Spleen (tissue), 11 donors: ENCODE results near the gene DSE. TPM values are rescaled to one million over a fixed set of nuclear protein-coding genes. Genes with fewer than 3 reads are reported as not detected.

Experiments
- DNase-seq: peaks from one replicate; pipeline ENCODE4 v3.0.0-alpha.2; 2020
- H3K27ac ChIP-seq, 8 donors: fragments of 200-600 bp; sonication (generic) in 7 of 8; 1 replicate in 4 of 8; 2 replicates in 4 of 8; pipeline versions ENCODE4 v1.5.0 to v1.8.0; 2016 to 2021; ENCODE audit warnings: inconsistent platforms in 4 of 8, mild to moderate bottlenecking in 4 of 8, moderate library complexity in 1 of 8
- H3K27me3 ChIP-seq, 7 donors: fragments of 200-600 bp; sonication (generic) in 6 of 7; replicated peaks in 1 of 7; 1 replicate in 4 of 7; 2 replicates in 3 of 7; pipeline versions ENCODE4 v1.5.0 to v1.8.0; 2016 to 2021; ENCODE audit warnings: inconsistent platforms in 3 of 7, mild to moderate bottlenecking in 1 of 7
- H3K36me3 ChIP-seq, 6 donors: fragments of 200-600 bp; sonication (generic) in 5 of 6; 1 replicate in 4 of 6; 2 replicates in 2 of 6; pipeline versions ENCODE4 v1.5.0 to v1.8.0; 2016 to 2021; ENCODE audit warnings: inconsistent platforms in 2 of 6
- H3K4me1 ChIP-seq, 6 donors: fragments of 200-600 bp; sonication (generic) in 5 of 6; 1 replicate in 3 of 6; 2 replicates in 3 of 6; pipeline versions ENCODE4 v1.5.0 to v1.8.0; 2016 to 2021; ENCODE audit warnings: inconsistent platforms in 3 of 6
- H3K4me3 ChIP-seq, 8 donors: fragments of 200-600 bp; sonication (generic) in 7 of 8; 1 replicate in 4 of 8; 2 replicates in 4 of 8; pipeline versions ENCODE4 v1.5.0 to v1.8.0; 2016 to 2021; ENCODE audit warnings: inconsistent platforms in 4 of 8, mild to moderate bottlenecking in 4 of 8, moderate library complexity in 2 of 8
- H3K9me3 ChIP-seq, 8 donors: fragments of 200-600 bp; sonication (generic) in 7 of 8; 1 replicate in 4 of 8; 2 replicates in 4 of 8; pipeline versions ENCODE4 v1.5.0 to v1.8.0; 2016 to 2021; ENCODE audit warnings: inconsistent platforms in 4 of 8
- POLR2A ChIP-seq, 3 donors: fragments of 450-650 bp; IDR thresholded peaks; one replicate each; pipeline ENCODE4 v1.5.1; 2017; ENCODE audit warnings: antibody characterized with exemption in 3 of 3, mild to moderate bottlenecking in 1 of 3
- POLR2AphosphoS5 ChIP-seq, 3 donors: sonication (generic); formaldehyde crosslinking; IDR thresholded peaks; one replicate each; pipeline ENCODE4 v1.5.1; 2017; ENCODE audit warnings: antibody characterized with exemption in 3 of 3
- WGBS, 5 donors: extraction: QIAGEN DNeasy Blood & Tissue Kit in 3 of 5; methylation state at CpG; one replicate each; pipeline versions ENCODE4 v1.1.5 to v1.1.7; 2013 to 2018; 5-methylcytosine and 5-hydroxymethylcytosine counted together
- intact Hi-C: fragments of 100-400 bp; cut with DNase I; formaldehyde crosslinking; loops from one replicate; pipeline ENCODE4 v1.15.0; 2023; ENCODE audit warnings: low total_unique reads
- polyA plus RNA-seq, 3 donors: library from polyadenylated mRNA; stranded (reverse); fragments of 200-250 nt; gene quantifications; one replicate each; pipeline ENCODE4 v1.2.1, GENCODE V29; 2013
- total RNA-seq, 7 donors: library from RNA; depleted of rRNA in 3 of 7; stranded (reverse); fragments of >200 nt in 3 of 7; fragmentation: NEBNext Ultra II Directional in 4 of 7; extraction: Animal tissue kit (Norgen Biotek cat#: 25700) in 4 of 7; gene quantifications; one replicate each; pipeline versions ENCODE4 v1.1.0 to v1.2.1, GENCODE V29; 2016 to 2021
- TF ChIP-seq, protein P1 (sequence below), 11 experiments: fragments of 200-600 bp in 7 of 11; fragments of 450-650 bp in 4 of 11; sonication (generic) in 4 of 11; IDR thresholded peaks in 8 of 11; conservative IDR thresholded peaks in 3 of 11; 1 replicate in 7 of 11; 2 replicates in 4 of 11; pipeline versions ENCODE4 v1.4.0 to v1.8.0; 2016 to 2021; ENCODE audit warnings: antibody characterized with exemption in 11 of 11, inconsistent platforms in 4 of 11, mild to moderate bottlenecking in 1 of 11
- donor health status: healthy with polysubstance abuse.
- donor health status: DM: no; HTN: no; CAD: no; lungs with moderate emphysema.
- donor health status: DM: no; HTN: no; CAD: no.
- donor health status: Bipolar disorder and iron deficiency.
- donor health status: healthy.
- donor health status: DM: no; HTN: no; CAD: no.
- donor health status: DM: yes; HTN: yes; CAD: no.

Gene DSE
- total and polyA plus RNA-seq, 10 donors, result 8.2 to 82.3 (median 61.7) TPM

DNA sequence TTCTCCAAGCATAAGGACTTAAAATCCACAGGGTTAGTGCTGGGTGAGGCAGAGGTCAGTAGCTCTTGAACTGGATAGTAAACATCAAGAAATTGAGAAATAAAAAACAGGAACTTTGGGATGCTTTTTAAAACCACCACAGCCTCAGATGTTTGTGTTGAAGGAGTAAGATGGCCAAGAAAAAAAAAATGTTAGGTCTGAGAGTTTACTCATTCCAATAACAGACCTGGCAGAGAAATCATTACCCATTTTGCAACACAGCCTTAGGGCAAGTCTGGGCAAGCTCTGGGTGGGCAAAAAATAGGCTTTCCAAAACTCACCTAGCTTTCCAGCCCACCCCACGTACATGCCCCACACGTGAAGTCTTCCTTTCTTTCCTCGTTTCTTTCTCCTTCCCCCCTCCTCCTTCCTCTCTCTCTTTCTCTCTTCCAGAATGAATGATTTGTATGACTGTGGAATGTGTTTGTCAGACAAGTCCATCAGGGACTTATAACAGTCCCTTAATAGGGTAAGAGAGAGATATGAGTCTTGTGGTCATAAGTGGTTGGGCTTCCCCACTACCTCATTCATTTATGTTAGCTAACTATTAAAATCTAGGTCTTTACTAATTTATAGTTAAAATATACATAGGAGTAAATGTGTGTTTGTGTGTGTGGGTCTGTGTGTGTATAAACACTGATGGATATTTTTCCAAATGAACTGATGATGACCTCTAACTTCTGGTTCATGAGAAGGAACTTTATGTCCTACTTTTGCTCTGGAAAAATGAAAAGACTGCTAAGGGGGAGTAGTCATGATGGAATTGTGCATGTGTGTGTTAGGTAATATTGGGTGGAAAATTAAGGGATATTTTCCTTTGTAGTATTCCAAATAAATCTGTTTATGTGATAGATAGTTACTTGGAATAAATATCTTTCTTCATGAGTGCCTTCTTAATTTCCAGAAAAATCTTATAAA is 18.0 kb upstream of the DSE start:
- peaks cover 0 to 4% (median 0%) of the 10 kb centered on the region in 8 donors for H3K9me3 ChIP-seq
- H3K4me1 ChIP-seq, result peaks cover 0 to 10% (median 0%) of the 10 kb centered on the region in 6 donors
- peak overlapping the region in 6 of 8 donors; percentile 41 to 60 (median 52) for H3K27ac ChIP-seq
- no peaks in the 10 kb centered on the region for H3K36me3 ChIP-seq
- no peak for DNase-seq
- intact Hi-C loops, result no loop called here
- H3K4me3 ChIP-seq, result no peak overlapping the region
- TF ChIP-seq POLR2A (IDR thresholded peaks at IDR 0.05), result no peak
- TF ChIP-seq, protein P1, sequence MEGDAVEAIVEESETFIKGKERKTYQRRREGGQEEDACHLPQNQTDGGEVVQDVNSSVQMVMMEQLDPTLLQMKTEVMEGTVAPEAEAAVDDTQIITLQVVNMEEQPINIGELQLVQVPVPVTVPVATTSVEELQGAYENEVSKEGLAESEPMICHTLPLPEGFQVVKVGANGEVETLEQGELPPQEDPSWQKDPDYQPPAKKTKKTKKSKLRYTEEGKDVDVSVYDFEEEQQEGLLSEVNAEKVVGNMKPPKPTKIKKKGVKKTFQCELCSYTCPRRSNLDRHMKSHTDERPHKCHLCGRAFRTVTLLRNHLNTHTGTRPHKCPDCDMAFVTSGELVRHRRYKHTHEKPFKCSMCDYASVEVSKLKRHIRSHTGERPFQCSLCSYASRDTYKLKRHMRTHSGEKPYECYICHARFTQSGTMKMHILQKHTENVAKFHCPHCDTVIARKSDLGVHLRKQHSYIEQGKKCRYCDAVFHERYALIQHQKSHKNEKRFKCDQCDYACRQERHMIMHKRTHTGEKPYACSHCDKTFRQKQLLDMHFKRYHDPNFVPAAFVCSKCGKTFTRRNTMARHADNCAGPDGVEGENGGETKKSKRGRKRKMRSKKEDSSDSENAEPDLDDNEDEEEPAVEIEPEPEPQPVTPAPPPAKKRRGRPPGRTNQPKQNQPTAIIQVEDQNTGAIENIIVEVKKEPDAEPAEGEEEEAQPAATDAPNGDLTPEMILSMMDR (IDR thresholded peaks at IDR 0.05 in 8 of 11, conservative IDR thresholded peaks at IDR 0.05 in 3 of 11), result no peak
- no peak for TF ChIP-seq POLR2AphosphoS5 (IDR thresholded peaks at IDR 0.05)
- H3K27me3 ChIP-seq, result no peaks in the 10 kb centered on the region
- WGBS, 5 donors, result 52 to 78% (median 63%) methylated on average over 3 of the region's 3 CpGs

DNA sequence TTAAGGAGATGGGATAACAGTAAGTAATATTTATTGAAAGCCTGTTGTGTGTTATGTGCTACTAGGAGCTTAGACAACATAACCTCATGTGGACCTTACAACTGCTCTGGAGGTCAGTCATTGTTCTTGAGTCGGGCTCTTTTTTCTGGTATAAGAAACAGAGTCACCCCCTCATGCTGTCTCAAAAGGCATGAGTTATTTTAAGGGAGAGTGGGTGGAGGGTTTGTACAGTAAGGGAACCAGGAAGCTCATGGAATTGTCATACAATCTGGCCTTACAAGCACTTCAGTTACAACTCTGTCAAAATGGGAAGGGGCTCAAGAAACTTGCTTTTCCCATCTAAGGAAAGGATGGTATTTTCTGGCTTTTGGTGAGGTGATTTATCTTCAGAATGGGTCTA is 16.5 kb upstream of the DSE start:
- Histone ChIP-seq H3K27ac (no peak overlapping the region), H3K9me3 (no peaks in the 10 kb centered on the region), H3K4me3 (no peak overlapping the region), H3K27me3 (no peaks in the 10 kb centered on the region), H3K4me1 (peaks cover 0 to 10% (median 0%) of the 10 kb centered on the region in 6 donors), H3K36me3 (no peaks in the 10 kb centered on the region)
- TF ChIP-seq, protein P1 (IDR thresholded peaks at IDR 0.05 in 8 of 11, conservative IDR thresholded peaks at IDR 0.05 in 3 of 11), result no peak
- TF ChIP-seq POLR2A (IDR thresholded peaks at IDR 0.05) (no peak), POLR2AphosphoS5 (IDR thresholded peaks at IDR 0.05) (no peak)
- intact Hi-C loops, result no loop called here
- DNase-seq, result no peak
- 71 to 96% (median 86%) methylated on average over 1 of the region's 1 CpG for whole genome bisulfite sequencing, 5 donors

DNA sequence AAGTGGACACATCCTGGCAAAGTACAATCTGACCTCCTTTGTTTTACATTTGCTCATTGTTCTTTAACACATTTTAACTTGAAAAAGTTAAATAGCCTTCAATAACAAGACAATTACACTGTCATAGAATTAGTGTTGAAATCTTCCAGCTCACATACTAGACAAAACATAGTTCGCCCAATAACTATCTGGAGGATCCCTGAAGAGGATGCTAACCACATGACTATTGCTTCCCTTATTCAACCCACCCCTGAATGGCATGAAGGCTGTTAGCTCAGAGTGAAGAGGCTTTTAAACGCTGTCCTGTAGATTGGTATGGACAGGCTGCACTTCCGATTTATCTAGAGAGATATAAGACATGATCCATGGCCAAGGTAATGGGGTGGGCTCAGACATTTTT is 15.0 kb upstream of the DSE start:
- TF ChIP-seq POLR2A (IDR thresholded peaks at IDR 0.05) (no peak), POLR2AphosphoS5 (IDR thresholded peaks at IDR 0.05) (no peak)
- TF ChIP-seq, protein P1 (IDR thresholded peaks at IDR 0.05 in 8 of 11, conservative IDR thresholded peaks at IDR 0.05 in 3 of 11), result no peak
- H3K36me3 ChIP-seq, result no peaks in the 10 kb centered on the region
- no peak overlapping the region for H3K27ac ChIP-seq
- H3K27me3 ChIP-seq, result no peaks in the 10 kb centered on the region
- intact Hi-C loops, result no loop called here
- peaks cover 0 to 10% (median 0%) of the 10 kb centered on the region in 6 donors for H3K4me1 ChIP-seq
- peaks cover 0 to 4% (median 0%) of the 10 kb centered on the region in 8 donors for H3K9me3 ChIP-seq
- 82 to 92% (median 90%) methylated on average over 3 of the region's 3 CpGs for WGBS, 5 donors
- H3K4me3 ChIP-seq, result no peak overlapping the region
- DNase-seq, result no peak

DNA sequence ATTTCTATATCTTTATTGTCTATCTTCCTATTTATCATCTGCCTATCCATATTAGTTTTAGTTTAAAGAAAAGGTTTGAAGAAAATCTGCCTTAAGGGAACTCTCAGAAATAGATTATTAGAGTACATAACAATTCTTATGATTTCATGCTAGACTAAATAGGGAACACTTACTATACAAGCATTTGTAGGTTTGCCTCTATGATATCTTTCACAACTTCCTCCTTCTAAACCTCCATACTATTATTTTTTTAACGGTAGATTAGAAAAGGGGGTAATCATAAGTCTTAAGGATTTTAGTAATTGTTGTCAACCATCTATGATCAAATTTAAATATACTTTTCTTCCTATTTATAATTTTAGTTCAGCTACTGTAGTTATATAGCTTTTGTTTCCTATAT is 11.6 kb upstream of the DSE start:
- DNase-seq, result no peak
- Histone ChIP-seq H3K36me3 (no peaks in the 10 kb centered on the region), H3K27ac (no peak overlapping the region), H3K4me1 (peaks cover 0 to 25% (median 7%) of the 10 kb centered on the region in 6 donors), H3K4me3 (no peak overlapping the region), H3K27me3 (no peaks in the 10 kb centered on the region), H3K9me3 (peaks cover 0 to 4% (median 0%) of the 10 kb centered on the region in 8 donors)
- intact Hi-C loops, result no loop called here
- 52 to 81% (median 76%) methylated on average over 1 of the region's 1 CpG for WGBS, 5 donors
- TF ChIP-seq POLR2A (IDR thresholded peaks at IDR 0.05), result no peak
